ENCODE data around the gene ADORA3.
A peak's percentile ranks its signal among the peaks of the same experiment; 100 is the strongest.

ADORA3 gene

DNA sequence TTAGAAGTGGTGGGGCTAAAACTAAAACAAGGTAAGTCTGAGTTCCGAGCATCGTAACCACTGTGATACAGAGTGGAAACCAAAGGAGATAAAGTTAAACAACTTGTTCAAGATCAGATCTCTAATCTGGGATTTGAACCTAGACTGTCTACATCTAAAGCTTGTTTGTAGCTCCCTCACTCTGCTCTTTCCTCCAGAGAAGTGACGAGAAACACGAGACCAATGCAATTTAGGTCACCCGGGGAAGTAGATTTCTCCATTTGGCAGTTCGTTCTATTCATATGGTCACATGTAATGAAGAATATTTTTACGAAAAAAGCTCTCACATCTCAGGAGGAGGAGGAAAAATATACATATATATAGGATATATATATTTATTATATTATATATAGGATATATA is 1.8 kb downstream of the ADORA3 start:
- no peak for DNase-seq (ENCODE audit: low read depth)
- no peak for TF ChIP-seq MYC (IDR thresholded peaks at IDR 0.05; ENCODE audit: low read depth, low read length)
- no peak for TF ChIP-seq POLR2A (IDR thresholded peaks at IDR 0.05; ENCODE audit: extremely low read depth, insufficient read length)
- TF ChIP-seq, protein P1, sequence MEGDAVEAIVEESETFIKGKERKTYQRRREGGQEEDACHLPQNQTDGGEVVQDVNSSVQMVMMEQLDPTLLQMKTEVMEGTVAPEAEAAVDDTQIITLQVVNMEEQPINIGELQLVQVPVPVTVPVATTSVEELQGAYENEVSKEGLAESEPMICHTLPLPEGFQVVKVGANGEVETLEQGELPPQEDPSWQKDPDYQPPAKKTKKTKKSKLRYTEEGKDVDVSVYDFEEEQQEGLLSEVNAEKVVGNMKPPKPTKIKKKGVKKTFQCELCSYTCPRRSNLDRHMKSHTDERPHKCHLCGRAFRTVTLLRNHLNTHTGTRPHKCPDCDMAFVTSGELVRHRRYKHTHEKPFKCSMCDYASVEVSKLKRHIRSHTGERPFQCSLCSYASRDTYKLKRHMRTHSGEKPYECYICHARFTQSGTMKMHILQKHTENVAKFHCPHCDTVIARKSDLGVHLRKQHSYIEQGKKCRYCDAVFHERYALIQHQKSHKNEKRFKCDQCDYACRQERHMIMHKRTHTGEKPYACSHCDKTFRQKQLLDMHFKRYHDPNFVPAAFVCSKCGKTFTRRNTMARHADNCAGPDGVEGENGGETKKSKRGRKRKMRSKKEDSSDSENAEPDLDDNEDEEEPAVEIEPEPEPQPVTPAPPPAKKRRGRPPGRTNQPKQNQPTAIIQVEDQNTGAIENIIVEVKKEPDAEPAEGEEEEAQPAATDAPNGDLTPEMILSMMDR (IDR thresholded peaks at IDR 0.05; ENCODE audit: low read depth, low read length): no peak
- TF ChIP-seq, protein P2, sequence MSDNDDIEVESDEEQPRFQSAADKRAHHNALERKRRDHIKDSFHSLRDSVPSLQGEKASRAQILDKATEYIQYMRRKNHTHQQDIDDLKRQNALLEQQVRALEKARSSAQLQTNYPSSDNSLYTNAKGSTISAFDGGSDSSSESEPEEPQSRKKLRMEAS (IDR thresholded peaks at IDR 0.05; ENCODE audit: low read depth, low read length): no peak
- peak overlapping the region; percentile 47 for H3K4me3 ChIP-seq (ENCODE audit: low read depth, low read length)

DNA sequence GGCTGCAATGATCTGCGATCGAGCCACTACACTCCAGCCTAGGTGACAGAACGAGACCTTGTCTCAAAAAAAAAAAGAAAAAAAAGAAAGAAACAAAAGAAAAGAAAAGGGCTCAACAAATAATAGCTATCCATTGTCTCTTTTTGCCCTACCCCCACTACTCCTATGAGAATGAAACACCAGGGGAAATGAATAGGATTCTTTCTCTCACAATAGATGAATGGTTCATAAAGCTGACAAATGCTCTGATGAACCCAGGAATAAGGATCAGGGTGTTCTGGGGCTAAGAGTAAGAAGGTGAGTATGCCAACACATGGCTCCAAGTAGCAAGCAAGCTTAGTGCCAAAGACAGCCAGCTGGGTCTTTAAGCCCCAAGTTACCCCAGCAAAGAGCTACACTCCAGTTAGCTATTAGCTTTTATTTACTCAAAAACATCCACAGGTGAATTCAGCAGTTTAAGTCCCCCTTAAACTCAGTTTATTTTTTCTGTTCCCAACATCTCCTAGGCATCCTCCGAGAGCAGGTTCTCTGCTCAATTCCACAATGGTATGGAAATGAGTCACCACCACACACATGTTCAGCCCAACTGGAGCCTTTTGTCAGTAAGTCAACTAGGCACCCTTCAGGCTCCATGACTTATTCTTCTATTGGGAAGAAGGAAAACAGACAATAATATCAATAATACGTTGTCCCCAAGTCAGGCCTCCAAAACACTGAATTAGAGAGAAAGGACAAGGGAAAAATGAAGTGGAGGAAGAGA is 4.2 kb downstream of the ADORA3 start:
- TF ChIP-seq, protein P2 (IDR thresholded peaks at IDR 0.05; ENCODE audit: low read depth, low read length): no peak
- TF ChIP-seq POLR2A (IDR thresholded peaks at IDR 0.05; ENCODE audit: extremely low read depth, insufficient read length) (no peak), MYC (IDR thresholded peaks at IDR 0.05; ENCODE audit: low read depth, low read length) (no peak)
- TF ChIP-seq, protein P1 (IDR thresholded peaks at IDR 0.05; ENCODE audit: low read depth, low read length): no peak
- no peak overlapping the region for H3K4me3 ChIP-seq (ENCODE audit: low read depth, low read length)
- DNase-seq (ENCODE audit: low read depth): no peak

DNA sequence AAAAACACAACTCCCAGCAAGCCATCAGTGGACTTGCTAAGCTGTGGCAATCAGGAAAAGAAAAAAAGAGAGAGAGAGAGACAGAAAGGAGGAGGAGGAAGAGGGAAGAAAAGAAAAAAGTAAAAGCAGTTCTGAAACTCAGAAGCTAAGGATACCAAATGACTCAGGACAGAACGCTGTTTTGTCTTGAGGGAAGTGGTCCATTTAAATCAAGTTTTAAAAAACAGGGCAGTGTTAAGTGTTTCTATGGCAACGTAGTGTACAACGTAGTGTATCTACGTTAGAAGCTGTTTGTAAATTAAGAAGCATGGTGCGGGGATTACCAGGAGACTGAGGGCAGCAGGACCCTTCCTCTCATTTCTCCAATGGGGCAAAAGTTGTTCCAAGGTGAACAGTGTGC is 5.8 kb downstream of the ADORA3 start:
- TF ChIP-seq POLR2A (IDR thresholded peaks at IDR 0.05; ENCODE audit: extremely low read depth, insufficient read length): no peak
- TF ChIP-seq, protein P1 (IDR thresholded peaks at IDR 0.05; ENCODE audit: low read depth, low read length): no peak
- TF ChIP-seq, protein P2 (IDR thresholded peaks at IDR 0.05; ENCODE audit: low read depth, low read length): no peak
- no peak for TF ChIP-seq MYC (IDR thresholded peaks at IDR 0.05; ENCODE audit: low read depth, low read length)
- H3K4me3 ChIP-seq (ENCODE audit: low read depth, low read length): no peak overlapping the region
- DNase-seq (ENCODE audit: low read depth): no peak

DNA sequence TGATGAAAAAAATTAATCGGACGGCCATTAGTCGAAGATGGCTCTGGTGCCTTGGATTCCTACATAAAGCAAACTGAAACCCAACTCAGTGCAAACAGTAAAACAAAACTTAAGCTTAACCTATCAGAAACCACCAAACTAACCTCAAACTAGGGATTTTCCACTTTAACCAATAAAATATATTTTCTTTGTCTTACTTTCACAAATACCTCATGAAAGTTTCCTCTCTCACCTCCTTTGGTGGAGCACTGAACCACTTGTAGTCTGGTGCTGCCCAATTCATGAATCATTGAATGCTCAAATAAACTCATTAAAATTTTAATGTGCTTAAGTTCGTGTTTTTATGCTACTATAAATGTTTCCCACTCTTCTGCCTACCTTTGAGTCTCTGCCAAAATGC is 7.0 kb downstream of the ADORA3 start:
- TF ChIP-seq, protein P1 (IDR thresholded peaks at IDR 0.05; ENCODE audit: low read depth, low read length): no peak
- TF ChIP-seq, protein P2 (IDR thresholded peaks at IDR 0.05; ENCODE audit: low read depth, low read length): no peak
- TF ChIP-seq MYC (IDR thresholded peaks at IDR 0.05; ENCODE audit: low read depth, low read length) (no peak), POLR2A (IDR thresholded peaks at IDR 0.05; ENCODE audit: extremely low read depth, insufficient read length) (no peak)
- no peak for DNase-seq (ENCODE audit: low read depth)
- H3K4me3 ChIP-seq (ENCODE audit: low read depth, low read length): no peak overlapping the region

DNA sequence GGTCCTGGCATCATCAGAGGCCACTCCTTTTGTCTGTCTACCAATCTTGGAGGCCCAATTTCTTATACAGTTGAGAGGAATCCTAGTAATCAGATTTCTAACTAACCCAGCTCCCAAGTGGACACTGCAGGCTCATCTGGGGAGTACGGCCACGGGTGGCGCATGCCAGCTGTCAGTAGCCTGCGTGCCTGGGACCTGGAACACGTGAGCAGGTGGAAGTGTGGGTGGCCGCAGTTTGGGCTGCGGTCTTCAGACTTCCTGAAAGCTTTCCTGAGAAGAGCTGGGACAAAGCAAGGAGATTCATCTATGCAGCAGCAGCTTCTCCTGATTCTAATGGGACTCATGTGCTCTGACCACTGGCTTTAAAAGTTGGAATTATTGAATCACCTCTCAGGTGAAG is 12.4 kb downstream of the ADORA3 start:
- H3K4me3 ChIP-seq (ENCODE audit: low read depth, low read length): no peak overlapping the region
- TF ChIP-seq MYC (IDR thresholded peaks at IDR 0.05; ENCODE audit: low read depth, low read length) (no peak), POLR2A (IDR thresholded peaks at IDR 0.05; ENCODE audit: extremely low read depth, insufficient read length) (no peak)
- TF ChIP-seq, protein P2 (IDR thresholded peaks at IDR 0.05; ENCODE audit: low read depth, low read length): no peak
- TF ChIP-seq, protein P1 (IDR thresholded peaks at IDR 0.05; ENCODE audit: low read depth, low read length): no peak
- DNase-seq (ENCODE audit: low read depth): no peak

Data from NB4 (cell line).